PC-9 (cell line): Measurements from ENCODE around the gene DOP1A. TPM values are rescaled to one million over a fixed set of nuclear protein-coding genes. Genes with fewer than 3 reads are reported as not detected.

Experiments
- BruUV-seq: library from RNA; stranded (reverse); fragments of 400-500 nt; replicated peaks from 2 replicates; lab custom pipeline; 2021; lab: Mats Ljungman, UMichigan
- CTCF ChIA-PET: fragments of 300-600 bp; sonication (Branson Sonifier 250); formaldehyde crosslinking; loops from one replicate; lab custom pipeline; 2022; ENCODE audit warnings: antibody characterized with exemption; lab: Charles Lee
- POLR2A ChIA-PET: fragments of 300-600 bp; sonication (Branson Sonifier 250); formaldehyde crosslinking; loops from one replicate; lab custom pipeline; 2022; ENCODE audit warnings: antibody characterized with exemption; ENCODE audit not compliant: unreplicated experiment; lab: Charles Lee
- DNase-seq, 2 experiments: peaks; one replicate each; pipeline versions ENCODE4 v3.0.0 to v3.0.0-alpha.2; 2015 to 2022; ENCODE audit warnings: mixed read lengths in 1 of 2
- H2AFZ ChIP-seq: fragments of 200-600 bp; sonication (generic); 2 replicates; pipeline ENCODE4 v1.8.1; 2017; ENCODE audit warnings: antibody characterized with exemption
- H3F3A ChIP-seq: fragments of 200-600 bp; sonication (generic); 2 replicates; pipeline ENCODE4 v1.8.1; 2017; ENCODE audit warnings: antibody characterized with exemption, mild to moderate bottlenecking, low read depth; ENCODE audit not compliant: insufficient read depth
- H3K27ac ChIP-seq: fragments of 200-600 bp; sonication (generic); 2 replicates; pipeline ENCODE4 v1.6.1; 2016; ENCODE audit warnings: mixed run types
- H3K27me3 ChIP-seq: fragments of 200-600 bp; sonication (generic); 2 replicates; pipeline ENCODE4 v1.6.1; 2016; ENCODE audit warnings: low read depth, mixed run types; ENCODE audit not compliant: insufficient read depth
- H3K36me3 ChIP-seq: fragments of 200-600 bp; sonication (generic); 2 replicates; pipeline ENCODE4 v1.6.1; 2016; ENCODE audit warnings: low read depth, mixed run types
- H3K4me1 ChIP-seq: fragments of 200-600 bp; sonication (generic); replicated peaks from 2 replicates; pipeline ENCODE4 v1.6.1; 2016; ENCODE audit warnings: mixed run types; ENCODE audit not compliant: insufficient read depth
- H3K4me2 ChIP-seq: fragments of 200-600 bp; sonication (generic); 2 replicates; pipeline ENCODE4 v1.6.1; 2017; ENCODE audit warnings: mixed run types
- H3K4me3 ChIP-seq: fragments of 200-600 bp; sonication (generic); 2 replicates; pipeline ENCODE4 v1.6.1; 2016; ENCODE audit warnings: mixed run types
- H3K79me2 ChIP-seq: fragments of 200-600 bp; sonication (generic); 2 replicates; pipeline ENCODE4 v1.6.1; 2017; ENCODE audit warnings: low read depth, mixed run types
- H3K9me2 ChIP-seq: fragments of 200-600 bp; sonication (generic); 2 replicates; pipeline ENCODE4 v1.8.1; 2017; ENCODE audit warnings: mild to moderate bottlenecking; ENCODE audit not compliant: insufficient read depth
- H3K9me3 ChIP-seq: fragments of 200-600 bp; sonication (generic); 2 replicates; pipeline ENCODE4 v1.8.1; 2016; ENCODE audit warnings: low read depth; ENCODE audit not compliant: insufficient read depth
- H4K20me1 ChIP-seq: fragments of 200-600 bp; sonication (generic); 2 replicates; pipeline ENCODE4 v1.8.1; 2017; ENCODE audit not compliant: insufficient read depth
- EZH2 ChIP-seq: fragments of 200-600 bp; sonication (generic); IDR thresholded peaks from 2 replicates; pipeline ENCODE4 v1.8.0; 2017; ENCODE audit warnings: antibody characterized with exemption, low read depth
- intact Hi-C: fragments of 100-400 bp; cut with micrococcal nuclease; formaldehyde crosslinking; loops from one replicate; pipeline ENCODE4 v1.10.0; 2022; ENCODE audit not compliant: unreplicated experiment
- total RNA-seq: library from RNA; stranded (reverse); gene quantifications from 2 replicates; pipeline ENCODE4 v1.2.3, GENCODE V29; 2021
- TF ChIP-seq, protein P1 (sequence below): fragments of 200-600 bp; sonication (generic); conservative IDR thresholded peaks from 2 replicates; pipeline ENCODE4 v1.6.1; 2017; ENCODE audit warnings: mixed run types, antibody characterized with exemption, mild to moderate bottlenecking, moderate library complexity

DOP1A gene
- total RNA-seq, 1 experiment from 2014 or later: 3.9 TPM

DNA sequence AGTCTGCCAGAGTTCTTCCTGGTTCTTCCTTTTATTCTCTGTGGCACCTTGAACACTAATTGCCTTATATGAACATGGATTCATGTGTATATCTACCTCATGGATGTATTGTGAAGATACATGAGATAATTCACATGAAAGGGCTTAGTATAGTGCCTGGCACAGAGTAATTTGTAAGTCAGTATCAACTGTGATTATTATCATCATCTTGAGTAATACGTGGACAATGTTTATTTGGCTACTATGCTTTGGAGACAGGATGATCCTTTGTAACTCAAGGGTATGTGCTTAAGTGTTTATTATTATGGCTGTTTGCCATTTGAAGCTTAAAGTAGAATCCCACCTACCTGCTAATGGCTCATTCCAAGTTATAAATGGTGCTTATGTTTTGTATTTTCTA lies 16.0 kb downstream of the DOP1A start:
- H3F3A ChIP-seq: no peaks in the 10 kb centered on the region
- no peak overlapping the region for H2AFZ ChIP-seq
- no peaks in the 10 kb centered on the region for H4K20me1 ChIP-seq
- no peak overlapping the region for H3K4me3 ChIP-seq
- H3K4me2 ChIP-seq: no peak overlapping the region
- ChIA-PET POLR2A (no interaction called here), CTCF (no interaction called here)
- H3K27me3 ChIP-seq: no peaks in the 10 kb centered on the region
- intact Hi-C loops: no loop called here
- no peak for DNase-seq
- no peaks in the 10 kb centered on the region for H3K9me3 ChIP-seq
- H3K9me2 ChIP-seq: no peaks in the 10 kb centered on the region
- no TSS peak for BruUV-seq
- H3K27ac ChIP-seq: no peak overlapping the region
- no peaks in the 10 kb centered on the region for H3K36me3 ChIP-seq
- no peaks in the 10 kb centered on the region for H3K4me1 ChIP-seq
- TF ChIP-seq, protein P1, sequence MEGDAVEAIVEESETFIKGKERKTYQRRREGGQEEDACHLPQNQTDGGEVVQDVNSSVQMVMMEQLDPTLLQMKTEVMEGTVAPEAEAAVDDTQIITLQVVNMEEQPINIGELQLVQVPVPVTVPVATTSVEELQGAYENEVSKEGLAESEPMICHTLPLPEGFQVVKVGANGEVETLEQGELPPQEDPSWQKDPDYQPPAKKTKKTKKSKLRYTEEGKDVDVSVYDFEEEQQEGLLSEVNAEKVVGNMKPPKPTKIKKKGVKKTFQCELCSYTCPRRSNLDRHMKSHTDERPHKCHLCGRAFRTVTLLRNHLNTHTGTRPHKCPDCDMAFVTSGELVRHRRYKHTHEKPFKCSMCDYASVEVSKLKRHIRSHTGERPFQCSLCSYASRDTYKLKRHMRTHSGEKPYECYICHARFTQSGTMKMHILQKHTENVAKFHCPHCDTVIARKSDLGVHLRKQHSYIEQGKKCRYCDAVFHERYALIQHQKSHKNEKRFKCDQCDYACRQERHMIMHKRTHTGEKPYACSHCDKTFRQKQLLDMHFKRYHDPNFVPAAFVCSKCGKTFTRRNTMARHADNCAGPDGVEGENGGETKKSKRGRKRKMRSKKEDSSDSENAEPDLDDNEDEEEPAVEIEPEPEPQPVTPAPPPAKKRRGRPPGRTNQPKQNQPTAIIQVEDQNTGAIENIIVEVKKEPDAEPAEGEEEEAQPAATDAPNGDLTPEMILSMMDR: no peak
- TF ChIP-seq EZH2: no peak
- H3K79me2 ChIP-seq: no peaks in the 10 kb centered on the region

DNA sequence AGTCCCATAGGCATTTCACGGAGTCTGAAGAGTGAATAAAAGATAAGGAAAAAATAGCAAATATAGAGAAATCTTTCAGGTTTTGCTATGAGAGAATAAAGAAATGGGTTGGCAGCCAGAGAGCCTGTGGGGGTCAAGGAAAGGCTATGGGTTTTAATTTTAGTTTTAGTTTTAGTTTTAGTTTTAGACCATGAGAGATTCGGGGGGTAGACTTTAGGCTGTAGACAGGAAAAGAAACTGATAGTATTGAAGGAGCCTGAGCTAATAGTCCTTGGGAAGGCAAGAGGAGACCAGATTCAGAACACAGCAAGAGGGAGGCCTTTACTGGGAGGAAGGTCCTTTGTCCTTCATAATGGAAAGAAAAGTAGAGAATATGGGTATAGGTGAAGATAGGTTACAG lies 19.3 kb downstream of the DOP1A start:
- CTCF ChIA-PET: no interaction called here
- TF ChIP-seq EZH2: no peak
- TF ChIP-seq, protein P1: no peak

DNA sequence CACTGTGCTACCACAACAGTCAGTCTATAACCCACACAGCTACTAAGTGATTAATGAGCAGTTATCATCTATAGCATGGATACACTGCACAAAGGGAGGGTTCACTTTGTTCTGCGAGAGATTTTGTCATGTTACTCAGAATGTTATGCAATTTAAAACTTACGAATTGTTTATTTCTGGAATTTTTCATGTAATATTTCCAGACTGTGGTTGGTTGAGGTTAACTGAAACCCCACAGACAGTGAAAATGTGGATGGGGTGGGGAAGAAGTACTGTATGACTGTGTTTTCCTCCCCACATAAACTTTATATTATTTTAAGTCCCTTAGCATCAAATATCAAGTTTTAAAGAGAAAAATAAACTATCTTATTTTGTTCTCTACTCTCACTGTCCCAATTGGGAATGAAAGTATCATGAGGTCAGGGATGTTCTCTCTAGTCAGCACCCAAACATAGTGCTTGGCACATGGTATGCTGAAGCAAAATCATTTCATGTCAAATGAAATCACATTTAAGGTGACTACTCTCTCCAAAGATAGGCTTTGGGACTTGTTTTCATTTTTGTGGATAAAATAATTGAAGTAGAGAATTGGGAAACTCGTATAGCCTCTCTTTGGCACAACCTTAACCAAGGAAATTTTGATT lies 25.4 kb downstream of the DOP1A start:
- POLR2A ChIA-PET: no interaction called here
- intact Hi-C loops: no loop called here
- no peaks in the 10 kb centered on the region for H3K4me1 ChIP-seq
- H3K9me3 ChIP-seq: no peaks in the 10 kb centered on the region
- H4K20me1 ChIP-seq: no peaks in the 10 kb centered on the region
- H3K4me2 ChIP-seq: no peak overlapping the region
- TF ChIP-seq, protein P1: no peak
- TF ChIP-seq EZH2: no peak
- no peaks in the 10 kb centered on the region for H3K9me2 ChIP-seq
- H3K27ac ChIP-seq: no peak overlapping the region
- BruUV-seq: no TSS peak
- no peak for DNase-seq
- no peak overlapping the region for H3K4me3 ChIP-seq
- H3F3A ChIP-seq: no peaks in the 10 kb centered on the region
- H2AFZ ChIP-seq: no peak overlapping the region
- no peaks in the 10 kb centered on the region for H3K79me2 ChIP-seq
- CTCF ChIA-PET: no interaction called here
- H3K36me3 ChIP-seq: no peaks in the 10 kb centered on the region
- no peaks in the 10 kb centered on the region for H3K27me3 ChIP-seq

More for the DNA sequence above, 19.3 kb downstream of the DOP1A start:
- no peaks in the 10 kb centered on the region for H3K9me2 ChIP-seq
- H3K36me3 ChIP-seq: no peaks in the 10 kb centered on the region
- no peak overlapping the region for H3K4me3 ChIP-seq
- H3K4me2 ChIP-seq: no peak overlapping the region
- H2AFZ ChIP-seq: no peak overlapping the region
- DNase-seq: no peak
- H3K27ac ChIP-seq: no peak overlapping the region
- H3K79me2 ChIP-seq: no peaks in the 10 kb centered on the region
- no peaks in the 10 kb centered on the region for H4K20me1 ChIP-seq
- no peaks in the 10 kb centered on the region for H3K9me3 ChIP-seq
- H3K27me3 ChIP-seq: no peaks in the 10 kb centered on the region
- H3F3A ChIP-seq: no peaks in the 10 kb centered on the region
- intact Hi-C loops: no loop called here
- no TSS peak for BruUV-seq
- H3K4me1 ChIP-seq: no peaks in the 10 kb centered on the region
- POLR2A ChIA-PET: no interaction called here
